T-cell (primary cell): ENCODE measurements around the gene TRH. TPM values are rescaled to one million over a fixed set of nuclear protein-coding genes. Genes with fewer than 3 reads are reported as not detected.
A peak's percentile ranks its signal among the peaks of the same experiment; 100 is the strongest.

Experiments
- ATAC-seq, 4 experiments: fragments of 200-7000 bp in 3 of 4; fragments of 150-1000 bp in 1 of 4; cut with Tn5 transposase; replicated peaks in 1 of 4; 1 replicate in 3 of 4; 2 replicates in 1 of 4; pipeline ENCODE4 v1.10.0; 2021; ENCODE audit warnings: moderate library complexity in 3 of 4, mild to moderate bottlenecking in 2 of 4, moderate number of reproducible peaks in 1 of 4
- CTCF ChIA-PET, 2 donors: fragments of 300-600 bp; sonication (Branson Sonifier 250); formaldehyde crosslinking; loops; one replicate each; lab custom pipeline; 2022; ENCODE audit warnings: antibody characterized with exemption in 2 of 2; lab: Charles Lee
- POLR2A ChIA-PET, 2 donors: fragments of 300-600 bp; sonication (Branson Sonifier 250); formaldehyde crosslinking; loops; one replicate each; lab custom pipeline; 2022; ENCODE audit warnings: antibody characterized with exemption in 2 of 2; lab: Charles Lee
- DNase-seq, 35 experiments: peaks; one replicate each; pipeline versions ENCODE4 v3.0.0 to v3.0.0-alpha.2; 2013 to 2023
- H3K27ac ChIP-seq: one replicate; pipeline ENCODE4 v1.5.1; 2013; ENCODE audit warnings: low read length
- H3K27me3 ChIP-seq, 2 experiments: replicated peaks in 1 of 2; 1 replicate in 1 of 2; 2 replicates in 1 of 2; pipeline versions ENCODE4 v1.6.1 to v1.7.0; 2013; ENCODE audit warnings: low read length in 1 of 2, mixed read lengths in 1 of 2; ENCODE audit not compliant: control insufficient read depth in 2 of 2, insufficient read depth in 2 of 2; ENCODE audit errors: extremely low read depth in 1 of 2
- H3K36me3 ChIP-seq, 2 donors: 1 replicate in 1 of 2; 2 replicates in 1 of 2; pipeline versions ENCODE4 v1.6.1 to v1.7.0; 2013; ENCODE audit warnings: low read length in 1 of 2; ENCODE audit not compliant: control insufficient read depth in 2 of 2, insufficient read depth in 1 of 2; ENCODE audit errors: extremely low read depth in 1 of 2
- H3K4me1 ChIP-seq, 2 experiments: 1 replicate in 1 of 2; 2 replicates in 1 of 2; pipeline versions ENCODE4 v1.6.1 to v1.7.0; 2013; ENCODE audit warnings: low read length in 2 of 2, mixed read lengths in 1 of 2; ENCODE audit not compliant: insufficient read depth in 2 of 2, control insufficient read depth in 1 of 2; ENCODE audit errors: extremely low read depth in 1 of 2
- H3K4me3 ChIP-seq, 2 donors: 1 replicate in 1 of 2; 2 replicates in 1 of 2; pipeline versions ENCODE4 v1.5.1 to v1.7.0; 2013; ENCODE audit warnings: mild to moderate bottlenecking in 2 of 2, low read length in 1 of 2, moderate library complexity in 1 of 2; ENCODE audit not compliant: control insufficient read depth in 1 of 2; ENCODE audit errors: extremely low read depth in 1 of 2
- H3K9me3 ChIP-seq: 2 replicates; pipeline ENCODE4 v1.7.0; 2013
- H3K27ac Mint-ChIP-seq, 2 donors: one replicate each; pipeline ENCODE4 v1.8.0; 2020 to 2021; ENCODE audit warnings: mild to moderate bottlenecking in 2 of 2, mixed read lengths in 2 of 2
- H3K27me3 Mint-ChIP-seq, 2 donors: one replicate each; pipeline ENCODE4 v1.8.0; 2021 to 2022; ENCODE audit warnings: mixed read lengths in 2 of 2
- H3K36me3 Mint-ChIP-seq: one replicate; pipeline ENCODE4 v1.8.0; 2021; ENCODE audit warnings: mixed read lengths
- H3K4me1 Mint-ChIP-seq, 3 donors: one replicate each; pipeline ENCODE4 v1.8.0; 2020 to 2022; ENCODE audit warnings: mixed read lengths in 3 of 3, mild to moderate bottlenecking in 1 of 3
- H3K4me3 Mint-ChIP-seq, 3 donors: one replicate each; pipeline ENCODE4 v1.8.0; 2020 to 2022; ENCODE audit warnings: mild to moderate bottlenecking in 3 of 3, mixed read lengths in 3 of 3, moderate library complexity in 3 of 3
- H3K9me3 Mint-ChIP-seq, 3 donors: one replicate each; pipeline ENCODE4 v1.8.0; 2020 to 2022; ENCODE audit warnings: mixed read lengths in 3 of 3
- WGBS: methylation state at CpG from one replicate; pipeline ENCODE4 v1.1.5; 2013; ENCODE audit warnings: missing lambda C conversion rate; ENCODE audit not compliant: insufficient coverage; 5-methylcytosine and 5-hydroxymethylcytosine counted together
- total RNA-seq, 35 experiments: library from RNA in 6 of 35; stranded (reverse) in 6 of 35; fragments of 120-200 nt in 1 of 35; gene quantifications; one replicate each; pipeline versions ENCODE4 v1.2.1 to v1.2.4 and lab custom pipeline; 2013 to 2026

The TRH gene, protein sequence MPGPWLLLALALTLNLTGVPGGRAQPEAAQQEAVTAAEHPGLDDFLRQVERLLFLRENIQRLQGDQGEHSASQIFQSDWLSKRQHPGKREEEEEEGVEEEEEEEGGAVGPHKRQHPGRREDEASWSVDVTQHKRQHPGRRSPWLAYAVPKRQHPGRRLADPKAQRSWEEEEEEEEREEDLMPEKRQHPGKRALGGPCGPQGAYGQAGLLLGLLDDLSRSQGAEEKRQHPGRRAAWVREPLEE
- total RNA-seq (not detected), total RNA-seq (lab: John Stamatoyannopoulos, UW) (0 to 0.73 (median 0.06) reads per million in 29 experiments)
- not detected for total RNA-seq (2013)

GRCh38 chr3:129974564-129974832 lies at the start of gene TRH:
Gene TRH (plus strand): TSS chr3:129974720. CDS start chr3:129975817, 1,097 bp downstream.
- DNase-seq (no peak), ATAC-seq (peak in 1 of 4 experiments; percentile 24)
- peak within 1 kb of the TSS; percentile 60 to 79 (median 77) for H3K4me3 Mint-ChIP-seq
- no peaks in the 10 kb centered on the region for H3K9me3 Mint-ChIP-seq
- ChIA-PET CTCF (interaction anchor here in 1 of 2 donors (0.6 kb wide), 1 partner anchor 21 kb away, joined by 4 read pairs; no protein-coding TSS in a partner anchor), POLR2A (no interaction called here)
- H3K36me3 ChIP-seq: no peaks in the 10 kb centered on the region
- H3K27me3 ChIP-seq: peaks cover 0 to 65% of the 10 kb centered on the region in 2 experiments
- no peaks in the 10 kb centered on the region for H3K9me3 ChIP-seq
- no peaks in the 10 kb centered on the region for H3K36me3 Mint-ChIP-seq
- 2% methylated on average over 30 of the region's 30 CpGs for WGBS
- no peak within 1 kb of the TSS for H3K27ac ChIP-seq
- no peak within 1 kb of the TSS for H3K27ac Mint-ChIP-seq
- peaks cover 0 to 20% of the 10 kb centered on the region in 2 experiments for H3K4me1 ChIP-seq
- peak within 1 kb of the TSS; percentile 23 to 71 for H3K4me3 ChIP-seq
- peaks cover 49 to 65% of the 10 kb centered on the region in 2 donors for H3K27me3 Mint-ChIP-seq
- H3K4me1 Mint-ChIP-seq: peaks cover 8 to 14% (median 10%) of the 10 kb centered on the region in 3 donors

DNA sequence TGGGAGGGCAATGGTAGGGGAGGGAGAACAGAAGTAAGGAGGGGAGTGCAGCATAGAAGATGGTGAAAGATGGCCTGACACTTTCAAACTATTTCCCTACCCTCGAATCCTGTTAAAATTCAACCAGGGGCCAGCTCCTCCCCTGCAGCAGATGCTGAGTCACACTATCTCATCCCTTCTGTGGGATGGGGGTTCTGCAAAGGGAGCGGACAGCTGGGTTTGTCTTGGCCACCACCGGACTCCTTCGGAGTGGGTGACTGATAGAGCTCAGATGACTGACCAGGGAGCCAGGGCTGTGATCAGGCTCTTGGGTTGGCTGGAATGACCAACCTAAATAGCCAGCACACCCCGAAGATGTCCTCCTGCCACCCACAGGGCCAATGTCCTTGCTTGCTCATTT lies 47.4 kb upstream of the TRH start:
- no peak overlapping the region for H3K4me3 ChIP-seq
- 90% methylated on average over 2 of the region's 5 CpGs for WGBS
- peaks cover 14 to 18% of the 10 kb centered on the region in 2 donors for H3K27me3 Mint-ChIP-seq
- H3K36me3 Mint-ChIP-seq: peaks cover 3% of the 10 kb centered on the region
- H3K9me3 ChIP-seq: no peaks in the 10 kb centered on the region
- H3K4me1 Mint-ChIP-seq: no peaks in the 10 kb centered on the region
- ChIA-PET CTCF (no interaction called here), POLR2A (no interaction called here)
- DNase-seq (no peak), ATAC-seq (no peak)
- no peak overlapping the region for H3K27ac ChIP-seq
- H3K4me3 Mint-ChIP-seq: no peak overlapping the region
- H3K27ac Mint-ChIP-seq: no peak overlapping the region
- peaks cover 12 to 22% (median 13%) of the 10 kb centered on the region in 3 donors for H3K9me3 Mint-ChIP-seq
- H3K36me3 ChIP-seq: no peaks in the 10 kb centered on the region
- H3K27me3 ChIP-seq: peaks cover 0 to 19% of the 10 kb centered on the region in 2 experiments
- no peaks in the 10 kb centered on the region for H3K4me1 ChIP-seq

GRCh38 chr3:129929383-129929782 lies 45.1 kb upstream of the TRH start:
- H3K9me3 ChIP-seq: no peaks in the 10 kb centered on the region
- Mint-ChIP-seq H3K36me3 (no peaks in the 10 kb centered on the region), H3K4me1 (peaks cover 0 to 3% (median under 1%) of the 10 kb centered on the region in 3 donors), H3K9me3 (peaks cover 12 to 17% (median 13%) of the 10 kb centered on the region in 3 donors), H3K27ac (no peak overlapping the region), H3K4me3 (no peak overlapping the region), H3K27me3 (peaks cover 13 to 15% of the 10 kb centered on the region in 2 donors)
- WGBS: no CpG with 5 or more reads among the region's 1 CpG
- no peak overlapping the region for H3K4me3 ChIP-seq
- no peaks in the 10 kb centered on the region for H3K36me3 ChIP-seq
- ChIA-PET POLR2A (no interaction called here), CTCF (interaction anchor here in 1 of 2 donors (0.7 kb wide), 1 partner anchor 169 kb away, joined by 3 read pairs; no protein-coding TSS in a partner anchor)
- no peak for ATAC-seq
- peaks cover 0 to 27% of the 10 kb centered on the region in 2 experiments for H3K27me3 ChIP-seq
- peaks cover 0 to 3% of the 10 kb centered on the region in 2 experiments for H3K4me1 ChIP-seq
- no peak overlapping the region for H3K27ac ChIP-seq
- no peak for DNase-seq

DNA sequence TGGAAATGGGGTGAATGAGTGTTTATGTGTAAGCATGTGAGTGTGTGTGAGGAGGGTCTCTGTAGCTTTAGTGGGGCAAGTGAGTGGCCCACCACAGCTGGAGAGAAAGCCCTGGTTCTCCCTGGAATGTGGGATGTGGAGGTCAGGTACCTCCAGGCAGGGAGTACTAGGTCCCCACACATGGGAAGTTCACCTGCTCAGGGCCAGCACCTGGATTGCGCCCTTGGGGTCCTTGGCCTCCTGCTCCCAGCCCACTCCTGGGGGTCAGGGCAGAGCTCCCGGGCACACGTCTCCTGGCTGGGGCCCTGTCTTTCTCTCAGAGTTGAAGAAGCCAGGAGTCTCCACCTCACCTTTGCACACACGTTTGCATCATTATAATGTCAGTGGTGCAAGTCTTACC lies 41.0 kb upstream of the TRH start:
- H3K27me3 ChIP-seq: peaks cover 0 to 11% of the 10 kb centered on the region in 2 experiments
- no peaks in the 10 kb centered on the region for H3K9me3 ChIP-seq
- no peak overlapping the region for H3K27ac Mint-ChIP-seq
- H3K36me3 Mint-ChIP-seq: no peaks in the 10 kb centered on the region
- no peak for ATAC-seq
- H3K4me3 Mint-ChIP-seq: no peak overlapping the region
- H3K9me3 Mint-ChIP-seq: peaks cover 6 to 12% (median 10%) of the 10 kb centered on the region in 3 donors
- no peaks in the 10 kb centered on the region for H3K36me3 ChIP-seq
- peaks cover 0 to 4% of the 10 kb centered on the region in 2 donors for H3K27me3 Mint-ChIP-seq
- ChIA-PET CTCF (interaction anchor here in 1 of 2 donors (0.6 to 1.1 kb wide), 2 partner anchors 13 to 306 kb away, joined by 3 to 5 read pairs; no protein-coding TSS in a partner anchor), POLR2A (no interaction called here)
- peaks cover 0 to 8% of the 10 kb centered on the region in 2 experiments for H3K4me1 ChIP-seq
- no peak overlapping the region for H3K4me3 ChIP-seq
- no peak for DNase-seq
- 100% methylated on average over 1 of the region's 4 CpGs for WGBS
- H3K27ac ChIP-seq: no peak overlapping the region
- peaks cover 4 to 10% (median 6%) of the 10 kb centered on the region in 3 donors for H3K4me1 Mint-ChIP-seq

GRCh38 chr3:129934234-129935123 lies 40.0 kb upstream of the TRH start:
- POLR2A ChIA-PET: no interaction called here
- CTCF ChIA-PET: interaction anchor here (0.5 to 1.4 kb wide), 6 partner anchors 64 to 627 kb away, joined by 3 to 4 read pairs (median 4); no protein-coding TSS in a partner anchor
- Mint-ChIP-seq H3K4me3 (no peak overlapping the region), H3K36me3 (no peaks in the 10 kb centered on the region), H3K27me3 (peaks cover 0 to 4% of the 10 kb centered on the region in 2 donors), H3K9me3 (peaks cover 4 to 10% (median 8%) of the 10 kb centered on the region in 3 donors), H3K4me1 (peaks cover 4 to 10% (median 6%) of the 10 kb centered on the region in 3 donors), H3K27ac (no peak overlapping the region)
- Histone ChIP-seq H3K4me3 (no peak overlapping the region), H3K4me1 (peaks cover 0 to 8% of the 10 kb centered on the region in 2 experiments), H3K27me3 (peaks cover 0 to 11% of the 10 kb centered on the region in 2 experiments), H3K27ac (no peak overlapping the region), H3K9me3 (no peaks in the 10 kb centered on the region), H3K36me3 (no peaks in the 10 kb centered on the region)
- DNase-seq (peak in 24 of 35 experiments; percentile 2 to 68 (median 22)), ATAC-seq (peak; percentile 32 to 54 (median 45))
- WGBS: 38% methylated on average over 16 of the region's 20 CpGs

GRCh38 chr3:129936757-129937156 lies 37.8 kb upstream of the TRH start:
- peaks cover 0 to 4% of the 10 kb centered on the region in 2 donors for H3K27me3 Mint-ChIP-seq
- peak overlapping the region; percentile 72 to 79 (median 73) for H3K4me3 Mint-ChIP-seq
- POLR2A ChIA-PET: no interaction called here
- 45% methylated on average over 3 of the region's 6 CpGs for WGBS
- DNase-seq (peak in 22 of 35 experiments; percentile 1 to 61 (median 14)), ATAC-seq (peak; percentile 63 to 92 (median 70))
- peak overlapping the region; percentile 43 to 45 for H3K4me3 ChIP-seq
- H3K36me3 ChIP-seq: no peaks in the 10 kb centered on the region
- H3K36me3 Mint-ChIP-seq: no peaks in the 10 kb centered on the region
- H3K27me3 ChIP-seq: peaks cover 0 to 11% of the 10 kb centered on the region in 2 experiments
- peaks cover 0 to 8% of the 10 kb centered on the region in 2 experiments for H3K4me1 ChIP-seq
- H3K9me3 ChIP-seq: no peaks in the 10 kb centered on the region
- H3K4me1 Mint-ChIP-seq: peaks cover 4 to 10% (median 6%) of the 10 kb centered on the region in 3 donors
- H3K27ac Mint-ChIP-seq: peak overlapping the region; percentile 28 to 73
- H3K9me3 Mint-ChIP-seq: no peaks in the 10 kb centered on the region
- H3K27ac ChIP-seq: no peak overlapping the region
- CTCF ChIA-PET: no interaction called here
